ENCODE data around the gene ITGA8.
"Not testable (repeated sequence)": the region's sequence is repeated elsewhere in the genome, so short reads cannot be mapped to it uniquely, and the experiment has no call there.

The ITGA8 gene

DNA sequence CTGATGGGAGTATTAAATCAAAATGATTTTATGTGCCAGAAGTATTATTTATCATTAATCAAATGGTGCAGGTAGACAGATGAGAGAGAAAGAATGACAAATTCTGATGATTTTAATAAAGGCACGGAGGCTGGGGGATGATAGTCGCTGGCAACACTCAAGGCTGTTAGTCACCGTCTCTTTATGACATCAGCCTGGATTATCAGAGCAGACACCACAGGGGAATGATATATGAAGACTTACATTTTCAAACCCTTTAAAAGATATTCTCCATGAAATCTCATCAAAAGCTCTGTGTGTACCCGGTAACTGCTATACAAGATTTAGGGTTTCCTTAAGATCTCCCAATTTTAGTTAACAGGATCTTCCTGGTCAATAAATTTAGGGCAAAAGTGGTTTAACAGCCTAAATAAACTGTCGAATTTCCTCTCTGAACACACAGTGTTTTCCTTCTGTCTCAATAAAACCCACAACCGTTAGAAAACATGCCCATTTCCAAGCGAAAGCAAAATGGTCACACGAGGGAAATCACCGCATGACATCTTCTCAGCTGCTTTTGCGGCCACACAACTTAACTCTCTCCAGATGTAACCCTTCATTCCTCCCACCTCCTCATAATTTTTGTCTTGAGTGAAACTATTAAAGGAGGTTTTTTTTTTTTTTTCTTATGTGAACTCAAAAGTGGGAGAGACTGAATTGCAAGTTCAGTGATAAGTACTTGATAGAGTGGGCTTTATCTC is 215.5 kb downstream of the ITGA8 start:
- peak; percentile 70 to 73 for DNase-seq (ENCODE audit: low read depth in 2 of 2)

DNA sequence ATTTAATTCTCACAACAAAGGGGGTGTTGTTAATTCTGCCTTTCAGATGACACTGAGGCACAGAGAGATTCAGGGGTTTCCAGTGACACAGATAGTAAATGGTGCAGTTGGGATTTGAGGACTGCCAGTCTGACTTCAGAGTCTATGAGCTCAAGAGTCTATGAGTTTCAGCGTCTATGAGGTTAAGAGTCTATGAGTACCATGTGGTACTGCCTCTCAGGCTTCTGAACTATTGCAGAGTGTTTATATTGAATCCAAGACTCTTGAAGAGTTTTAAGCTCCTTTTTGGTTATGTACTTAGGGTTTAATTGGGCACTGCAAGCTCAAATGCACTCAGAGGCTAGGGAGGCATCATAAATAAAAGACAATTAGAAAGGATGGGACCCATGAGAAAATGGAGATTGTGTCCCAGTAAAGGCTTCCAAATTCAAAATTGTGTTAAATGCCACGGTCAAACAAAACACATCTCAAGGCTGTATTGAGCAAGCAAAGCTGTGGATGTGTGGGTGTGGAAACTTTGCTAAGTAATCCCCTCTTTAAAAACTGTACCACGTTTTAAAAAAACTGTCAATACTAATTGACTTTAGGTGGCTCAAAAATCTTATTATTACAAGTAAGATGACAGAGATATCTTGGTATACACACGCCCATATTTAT is 224.7 kb downstream of the ITGA8 start:
- no peak for DNase-seq (ENCODE audit: low read depth in 2 of 2)

GRCh38 chr10:15491856-15492642 is 227.7 kb downstream of the ITGA8 start:
- no peak for DNase-seq (ENCODE audit: low read depth in 2 of 2)

GRCh38 chr10:15489431-15489830 is 230.3 kb downstream of the ITGA8 start:
- no peak for DNase-seq (ENCODE audit: low read depth in 2 of 2)

DNA sequence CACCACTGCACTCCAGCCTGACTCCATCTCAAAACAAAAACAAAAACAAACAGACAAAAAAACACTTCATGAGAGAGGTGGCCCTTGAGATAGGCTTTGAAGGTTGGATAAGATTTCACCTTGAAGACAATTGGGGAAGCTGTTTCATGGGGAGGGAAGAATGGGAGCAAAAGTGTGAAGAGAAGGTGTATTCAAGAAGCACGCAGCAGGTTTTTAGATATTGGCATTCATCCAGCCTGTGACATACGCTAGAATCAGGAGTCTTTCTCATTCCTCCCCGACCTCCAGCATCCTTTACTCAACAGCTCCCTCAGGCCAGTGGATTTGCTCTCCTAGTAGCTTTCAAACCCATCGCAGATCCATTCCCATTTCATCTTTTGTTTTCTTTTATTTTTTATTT is 232.3 kb downstream of the ITGA8 start:
- DNase-seq (ENCODE audit: low read depth in 2 of 2) = no peak

- DNase-seq (ENCODE audit: low read depth in 2 of 2) = peak; percentile 63 to 64
These were observed 233.3 kb downstream of the ITGA8 start for GRCh38 chr10:15486404-15486803.

GRCh38 chr10:15485684-15486316 is 233.9 kb downstream of the ITGA8 start:
- peak; percentile 77 for DNase-seq (ENCODE audit: low read depth in 2 of 2)

GRCh38 chr10:15485027-15485426 is 234.7 kb downstream of the ITGA8 start:
- DNase-seq (ENCODE audit: low read depth in 2 of 2) = no peak

DNA sequence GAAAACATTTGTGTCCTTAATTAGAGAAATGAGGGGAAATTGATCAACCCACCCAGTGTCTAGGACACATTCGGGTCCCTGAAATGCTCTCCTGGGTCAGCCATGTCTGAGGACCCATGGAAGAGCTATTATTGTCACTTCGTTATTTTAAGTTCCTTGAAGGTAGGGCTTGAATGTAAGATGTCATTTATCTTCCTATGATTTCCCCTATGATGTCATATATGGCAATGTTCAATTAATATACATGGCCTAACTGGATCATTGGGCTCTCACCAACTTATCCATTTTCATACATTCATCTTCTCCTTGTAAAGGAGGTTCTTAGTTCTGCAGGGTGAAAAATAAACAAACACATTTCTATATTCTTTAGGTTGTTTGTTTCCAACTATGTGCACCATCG is 235.6 kb downstream of the ITGA8 start:
- DNase-seq (ENCODE audit: low read depth in 2 of 2) = no peak

GRCh38 chr10:15483215-15484075 is 236.3 kb downstream of the ITGA8 start:
- DNase-seq (ENCODE audit: low read depth in 2 of 2) = peak; percentile 69 to 71

DNA sequence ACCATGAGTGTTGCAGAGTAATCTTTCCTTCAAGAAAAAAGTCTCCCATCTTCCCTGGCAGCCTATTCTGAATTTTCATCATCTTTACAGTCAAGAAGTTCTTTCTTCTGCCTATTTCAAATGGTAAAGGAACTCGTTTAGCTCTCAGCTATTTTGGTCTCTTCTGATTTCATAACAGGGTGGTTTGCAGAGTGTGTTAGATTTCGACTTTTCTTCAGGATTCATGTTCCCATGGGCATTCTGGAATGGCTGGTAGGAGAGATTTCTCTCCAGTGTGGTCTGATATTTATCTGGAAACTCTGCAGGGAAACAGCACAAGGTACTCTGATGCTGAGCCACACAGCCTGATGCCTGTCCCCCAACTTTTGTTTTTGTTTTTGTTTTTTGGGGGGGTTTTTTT is 237.6 kb downstream of the ITGA8 start:
- DNase-seq (ENCODE audit: low read depth in 2 of 2) = peak; percentile 74 to 78

DNA sequence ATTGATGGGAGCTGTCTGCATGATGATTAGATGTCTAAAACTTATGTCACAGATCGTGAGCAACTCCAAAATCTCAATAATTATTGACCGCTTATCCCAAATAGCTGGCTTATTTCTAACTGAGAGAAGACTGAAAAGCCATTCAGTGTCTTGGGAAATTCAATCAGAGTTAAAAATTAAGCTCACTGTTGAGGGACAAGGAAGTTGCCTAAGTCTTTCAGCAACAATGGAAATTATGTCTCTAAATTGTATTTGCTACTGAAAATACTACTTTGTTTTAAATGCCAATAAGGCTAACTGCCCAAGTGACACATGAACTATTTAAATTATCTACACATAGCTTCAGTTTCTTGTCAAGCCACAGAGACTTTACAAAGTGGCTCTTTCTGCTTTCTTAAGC is 240.8 kb downstream of the ITGA8 start:
- DNase-seq (ENCODE audit: low read depth in 2 of 2) = no peak

DNA sequence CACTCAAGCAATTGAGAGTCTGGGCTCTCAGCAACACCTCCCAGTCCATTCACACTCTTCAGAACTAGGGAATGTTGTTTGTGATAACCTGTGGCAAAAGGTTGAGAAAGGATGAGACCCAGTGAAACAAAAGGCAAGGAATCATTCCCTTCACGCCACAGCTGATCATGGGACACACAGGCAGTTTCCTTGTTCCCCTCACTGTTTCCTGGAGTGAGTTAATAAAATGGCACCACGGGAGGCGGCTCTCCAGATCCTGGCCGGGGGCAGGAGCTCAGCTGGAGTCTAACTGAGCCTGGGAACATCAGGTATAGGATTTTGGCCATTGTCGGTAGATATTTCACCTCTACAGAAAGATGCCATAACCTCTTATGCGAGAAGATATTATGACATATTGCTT is 241.3 kb downstream of the ITGA8 start:
- DNase-seq (ENCODE audit: low read depth in 2 of 2) = no peak

DNA sequence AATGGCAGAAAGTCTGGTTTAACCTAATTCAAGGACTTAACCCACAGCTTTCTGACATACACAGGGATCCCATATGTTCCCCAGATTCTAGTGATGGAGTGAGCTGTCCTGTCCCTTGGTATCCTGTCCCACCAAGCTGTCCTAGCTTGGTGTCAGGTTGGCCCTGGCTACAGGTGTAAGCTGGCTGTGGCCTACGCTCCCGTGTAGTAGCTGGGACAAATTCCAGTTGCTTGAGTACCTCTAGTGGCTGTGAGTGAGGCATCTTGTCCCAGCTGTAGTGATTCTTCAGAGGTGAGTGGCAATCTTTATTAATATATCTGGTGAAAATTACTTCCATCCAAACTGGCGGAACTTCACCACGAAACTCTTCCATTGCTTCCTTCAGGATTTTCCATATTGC is 243.4 kb downstream of the ITGA8 start:
- no peak for DNase-seq (ENCODE audit: low read depth in 2 of 2)

GRCh38 chr10:15475439-15475838 is 244.3 kb downstream of the ITGA8 start:
- DNase-seq (ENCODE audit: low read depth in 2 of 2) = not testable (repeated sequence)

GRCh38 chr10:15474671-15475070 is 245.1 kb downstream of the ITGA8 start:
- no peak for DNase-seq (ENCODE audit: low read depth in 2 of 2)

- no peak for DNase-seq (ENCODE audit: low read depth in 2 of 2)
These were observed 246.3 kb downstream of the ITGA8 start for GRCh38 chr10:15473396-15473767.

GRCh38 chr10:15472431-15473395 is 247.0 kb downstream of the ITGA8 start:
- DNase-seq (ENCODE audit: low read depth in 2 of 2) = peak; percentile 81 to 83

- DNase-seq (ENCODE audit: low read depth in 2 of 2) = no peak
These were observed 247.7 kb downstream of the ITGA8 start for GRCh38 chr10:15472008-15472407.

DNA sequence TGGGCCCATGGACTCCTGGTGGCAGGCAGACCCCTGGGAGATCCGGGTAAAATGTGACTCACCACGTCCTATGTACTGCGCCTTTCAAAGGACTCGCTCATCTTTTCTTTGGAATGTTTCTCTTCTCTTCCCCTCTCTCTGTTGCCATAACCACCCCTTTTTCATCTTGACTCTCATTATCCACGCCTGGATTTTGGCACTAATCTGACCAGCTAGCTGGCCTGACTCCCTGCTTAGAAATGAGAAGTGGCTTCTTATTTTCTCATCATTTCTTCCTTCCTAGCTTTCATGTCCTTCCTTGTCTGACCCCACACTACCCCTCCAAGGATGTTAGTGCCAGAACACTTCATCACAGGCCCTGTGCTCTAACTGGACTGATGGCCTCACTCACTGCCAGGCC is 250.6 kb downstream of the ITGA8 start:
- no peak for DNase-seq (ENCODE audit: low read depth in 2 of 2)

Data from fibroblast of skin of left quadriceps (primary cell).